B cell (primary cell): Measurements from ENCODE around the gene PPP2R2B. TPM values are rescaled to one million over a fixed set of nuclear protein-coding genes. Genes with fewer than 3 reads are reported as not detected.

Experiments used
- ATAC-seq: fragments of 200-7000 bp; cut with Tn5 transposase; one replicate; pipeline ENCODE4 v1.10.0; 2021; ENCODE audit warnings: low read depth, mild to moderate bottlenecking, moderate number of reproducible peaks, moderate library complexity
- CTCF ChIA-PET: fragments of 350-600 bp; sonication (Branson Sonifier 250); formaldehyde crosslinking; loops from one replicate; lab custom pipeline; 2021; ENCODE audit warnings: antibody characterized with exemption, inconsistent platforms; lab: Charles Lee
- POLR2A ChIA-PET: fragments of 350-600 bp; sonication (Branson Sonifier 250); formaldehyde crosslinking; loops from one replicate; lab custom pipeline; 2021; ENCODE audit warnings: antibody characterized with exemption; lab: Charles Lee
- DNase-seq: peaks from one replicate; pipeline ENCODE4 v3.0.0; 2013
- H2AFZ ChIP-seq: 2 replicates; pipeline ENCODE4 v1.6.1; 2012; ENCODE audit warnings: mild to moderate bottlenecking, low read depth, low read length; ENCODE audit not compliant: insufficient read depth, poor library complexity, severe bottlenecking
- H3K27ac ChIP-seq, 2 donors: 1 replicate in 1 of 2; 2 replicates in 1 of 2; pipeline ENCODE4 v1.5.1; 2012 to 2013; ENCODE audit warnings: low read length in 2 of 2, mild to moderate bottlenecking in 2 of 2, moderate library complexity in 1 of 2
- H3K27me3 ChIP-seq, 4 experiments: fragments of 200-600 bp in 1 of 4; sonication (generic) in 1 of 4; replicated peaks in 1 of 4; 1 replicate in 2 of 4; 2 replicates in 2 of 4; pipeline versions ENCODE4 v1.6.1 to v1.7.0; 2013 to 2016; ENCODE audit warnings: low read length in 3 of 4, mild to moderate bottlenecking in 2 of 4, mixed read lengths in 1 of 4, moderate library complexity in 1 of 4; ENCODE audit not compliant: insufficient read depth in 4 of 4, control insufficient read depth in 3 of 4; ENCODE audit errors: control extremely low read depth in 1 of 4
- H3K36me3 ChIP-seq, 2 experiments: replicated peaks in 1 of 2; 1 replicate in 1 of 2; 2 replicates in 1 of 2; pipeline versions ENCODE4 v1.6.1 to v1.7.1; 2013; ENCODE audit warnings: low read length in 1 of 2; ENCODE audit not compliant: insufficient read depth in 2 of 2, control insufficient read depth in 1 of 2; ENCODE audit errors: control extremely low read depth in 1 of 2, extremely low read depth in 1 of 2
- H3K4me1 ChIP-seq, 2 donors: fragments of 200-600 bp in 1 of 2; sonication (generic) in 1 of 2; 1 replicate in 1 of 2; 2 replicates in 1 of 2; pipeline versions ENCODE4 v1.5.1 to v1.6.1; 2013 to 2017; ENCODE audit warnings: low read length in 2 of 2; ENCODE audit not compliant: control insufficient read depth in 2 of 2, insufficient read depth in 2 of 2
- H3K4me2 ChIP-seq: replicated peaks from 2 replicates; pipeline ENCODE3; 2012; ENCODE audit warnings: mild to moderate bottlenecking, low read depth, low read length; ENCODE audit not compliant: poor library complexity, severe bottlenecking
- H3K4me3 ChIP-seq, 5 experiments: fragments of 200-600 bp in 1 of 5; sonication (generic) in 1 of 5; 1 replicate in 3 of 5; 2 replicates in 2 of 5; pipeline versions ENCODE4 v1.5.1 to v1.7.0; 2011 to 2016; ENCODE audit warnings: low read length in 4 of 5, mild to moderate bottlenecking in 4 of 5, low read depth in 2 of 5, control low read depth in 1 of 5, moderate library complexity in 1 of 5; ENCODE audit not compliant: insufficient read depth in 1 of 5; ENCODE audit errors: control extremely low read depth in 1 of 5, extremely low read depth in 1 of 5
- H3K79me2 ChIP-seq: fragments of 200-600 bp; sonication (generic); one replicate; pipeline ENCODE4 v1.6.0; 2016; ENCODE audit warnings: low read length; ENCODE audit not compliant: control insufficient read depth, insufficient read depth
- H3K9ac ChIP-seq: fragments of 200-600 bp; sonication (generic); 2 replicates; pipeline ENCODE4 v1.6.1; 2017; ENCODE audit warnings: mild to moderate bottlenecking, low read length, moderate library complexity
- H3K9me3 ChIP-seq, 3 donors: one replicate each; pipeline versions ENCODE4 v1.6.1 to v1.7.1; 2013; ENCODE audit warnings: low read length in 2 of 3; ENCODE audit not compliant: control insufficient read depth in 2 of 3, insufficient read depth in 1 of 3; ENCODE audit errors: control extremely low read depth in 1 of 3
- H4K20me1 ChIP-seq: 2 replicates; pipeline ENCODE4 v1.6.0; 2012; ENCODE audit warnings: mild to moderate bottlenecking, low read length; ENCODE audit not compliant: insufficient read depth, control insufficient read depth, poor library complexity, severe bottlenecking
- H3K27ac Mint-ChIP-seq: one replicate; pipeline ENCODE4 v1.8.0; 2021; ENCODE audit warnings: mixed read lengths
- H3K27me3 Mint-ChIP-seq: one replicate; pipeline ENCODE4 v1.8.0; 2021; ENCODE audit warnings: mixed read lengths
- H3K4me1 Mint-ChIP-seq: one replicate; pipeline ENCODE4 v1.8.0; 2021; ENCODE audit warnings: mixed read lengths
- H3K4me3 Mint-ChIP-seq: one replicate; pipeline ENCODE4 v1.8.0; 2021; ENCODE audit warnings: mixed read lengths
- H3K9me3 Mint-ChIP-seq: one replicate; pipeline ENCODE4 v1.8.0; 2022; ENCODE audit warnings: mixed read lengths; ENCODE audit not compliant: insufficient read depth
- CTCF ChIP-seq: fragments of 200-600 bp; IDR thresholded peaks from one replicate; pipeline ENCODE4 v1.8.0; 2022; ENCODE audit warnings: antibody characterized with exemption, mild to moderate bottlenecking
- EZH2 ChIP-seq: IDR thresholded peaks from 2 replicates; pipeline ENCODE4 v1.6.1; 2012; ENCODE audit warnings: borderline replicate concordance, low read depth, mild to moderate bottlenecking, moderate library complexity, low read length; ENCODE audit not compliant: insufficient read depth, poor library complexity, severe bottlenecking
- WGBS: methylation state at CpG from one replicate; pipeline ENCODE4 v1.1.5; 2013; ENCODE audit warnings: missing lambda C conversion rate; ENCODE audit not compliant: insufficient coverage; 5-methylcytosine and 5-hydroxymethylcytosine counted together
- intact Hi-C: fragments of 100-400 bp; cut with micrococcal nuclease; formaldehyde crosslinking; loops from one replicate; pipeline ENCODE4 v1.10.0; 2022
- polyA plus RNA-seq: library from polyadenylated mRNA; depleted of rRNA; stranded (reverse); fragments of >200 nt; gene quantifications from 2 replicates; pipeline ENCODE4 v1.2.3, GENCODE V29; 2012
- total RNA-seq, 2 donors: library from RNA; stranded (reverse); fragments of 120-200 nt in 1 of 2; gene quantifications; 1 replicate in 1 of 2; 2 replicates in 1 of 2; pipeline versions ENCODE4 v1.2.3 to v1.2.4, GENCODE V29; 2013 to 2022

The PPP2R2B gene
- total and polyA plus RNA-seq, 2 donors (not counting 1 experiment from before 2014, with no cell fraction given) = 0.03 TPM; not detected in 1

- CTCF ChIA-PET = no interaction called here
- H3K4me1 ChIP-seq = no peaks in the 10 kb centered on the region
- no peaks in the 10 kb centered on the region for H3K27me3 Mint-ChIP-seq
- H3K27ac Mint-ChIP-seq = no peak overlapping the region
- ATAC-seq (no peak), DNase-seq (no peak)
- no peak overlapping the region for H3K9ac ChIP-seq
- H3K9me3 Mint-ChIP-seq = no peaks in the 10 kb centered on the region
- intact Hi-C loops = no loop called here
- H3K36me3 ChIP-seq = no peaks in the 10 kb centered on the region
- H3K4me1 Mint-ChIP-seq = no peaks in the 10 kb centered on the region
- H2AFZ ChIP-seq = no peak overlapping the region
- H3K9me3 ChIP-seq = no peaks in the 10 kb centered on the region
- H3K4me2 ChIP-seq = no peak overlapping the region
- no peak for TF ChIP-seq EZH2
- TF ChIP-seq CTCF = no peak
- POLR2A ChIA-PET = no interaction called here
- H3K79me2 ChIP-seq = no peaks in the 10 kb centered on the region
- WGBS = 97% methylated on average over 3 of the region's 3 CpGs
- H3K27ac ChIP-seq = no peak overlapping the region
- no peaks in the 10 kb centered on the region for H4K20me1 ChIP-seq
- H3K4me3 ChIP-seq = no peak overlapping the region
- no peaks in the 10 kb centered on the region for H3K27me3 ChIP-seq
- H3K4me3 Mint-ChIP-seq = no peak overlapping the region
Measured at GRCh38 chr5:146820987-146821386, 57.6 kb downstream of the PPP2R2B start.

GRCh38 chr5:146818822-146819221 lies 59.7 kb downstream of the PPP2R2B start:
- H4K20me1 ChIP-seq = no peaks in the 10 kb centered on the region
- H3K4me3 Mint-ChIP-seq = no peak overlapping the region
- no peak for TF ChIP-seq EZH2
- TF ChIP-seq CTCF = no peak
- no peak overlapping the region for H3K27ac ChIP-seq
- H3K9me3 Mint-ChIP-seq = no peaks in the 10 kb centered on the region
- no peak overlapping the region for H3K4me2 ChIP-seq
- H3K4me1 ChIP-seq = no peaks in the 10 kb centered on the region
- no peaks in the 10 kb centered on the region for H3K27me3 ChIP-seq
- H3K27me3 Mint-ChIP-seq = no peaks in the 10 kb centered on the region
- ATAC-seq (no peak), DNase-seq (no peak)
- no peaks in the 10 kb centered on the region for H3K9me3 ChIP-seq
- ChIA-PET CTCF (no interaction called here), POLR2A (no interaction called here)
- H3K4me3 ChIP-seq = no peak overlapping the region
- H3K4me1 Mint-ChIP-seq = peaks cover 2% of the 10 kb centered on the region
- H3K36me3 ChIP-seq = no peaks in the 10 kb centered on the region
- no peak overlapping the region for H2AFZ ChIP-seq
- no peak overlapping the region for H3K27ac Mint-ChIP-seq
- intact Hi-C loops = no loop called here
- no peaks in the 10 kb centered on the region for H3K79me2 ChIP-seq
- no peak overlapping the region for H3K9ac ChIP-seq
- WGBS = 100% methylated on average over 1 of the region's 2 CpGs
